H1 (cell line): Measurements from ENCODE around the gene ARHGAP10. TPM values are rescaled to one million over a fixed set of nuclear protein-coding genes. Genes with fewer than 3 reads are reported as not detected.

Experiments used
- CTCF ChIA-PET: fragments of 300-600 bp; sonication (Branson Sonifier 250); formaldehyde crosslinking; loops from one replicate; lab custom pipeline; 2021; ENCODE audit not compliant: partially characterized antibody; lab: Charles Lee
- POLR2A ChIA-PET: fragments of 300-600 bp; sonication (Branson Sonifier 250); formaldehyde crosslinking; loops from one replicate; lab custom pipeline; 2021; ENCODE audit warnings: inconsistent platforms; ENCODE audit not compliant: partially characterized antibody; lab: Charles Lee
- DNase-seq, 2 experiments: peaks; one replicate each; pipeline versions ENCODE4 v3.0.0 to v3.0.0-alpha.2; 2010 to 2022; ENCODE audit warnings: low spot score in 2 of 2, low read depth in 1 of 2, mixed read lengths in 1 of 2
- FAIRE-seq: peaks from 2 replicates; lab custom pipeline; 2011; peaks lifted over from hg19 to GRCh38; lab: Jason Lieb, UNC
- H2AFZ ChIP-seq: 2 replicates; pipeline ENCODE4 v1.8.1; 2012; ENCODE audit warnings: low read length, inconsistent platforms
- H2AK5ac ChIP-seq: 2 replicates; pipeline ENCODE4 v1.6.1; 2013; ENCODE audit warnings: low read depth, low read length
- H2BK120ac ChIP-seq: replicated peaks from 2 replicates; pipeline ENCODE3; 2013; ENCODE audit warnings: low read depth, low read length, inconsistent platforms
- H2BK12ac ChIP-seq: 2 replicates; pipeline ENCODE4 v1.6.1; 2013; ENCODE audit warnings: low read depth, low read length
- H2BK15ac ChIP-seq: 2 replicates; pipeline ENCODE4 v1.6.1; 2013; ENCODE audit warnings: low read length
- H2BK20ac ChIP-seq: 2 replicates; pipeline ENCODE4 v1.6.1; 2013; ENCODE audit warnings: low read length
- H2BK5ac ChIP-seq: 2 replicates; pipeline ENCODE4 v1.6.1; 2013; ENCODE audit warnings: low read depth, low read length
- H3K14ac ChIP-seq: 2 replicates; pipeline ENCODE4 v1.6.1; 2013; ENCODE audit warnings: inconsistent platforms; ENCODE audit not compliant: insufficient read length
- H3K18ac ChIP-seq: 2 replicates; pipeline ENCODE4 v1.6.1; 2013; ENCODE audit warnings: low read length; ENCODE audit errors: extremely low read depth
- H3K23ac ChIP-seq: 2 replicates; pipeline ENCODE4 v1.6.1; 2013; ENCODE audit warnings: inconsistent platforms; ENCODE audit not compliant: insufficient read length
- H3K23me2 ChIP-seq: 2 replicates; pipeline ENCODE4 v1.6.1; 2013; ENCODE audit warnings: low read depth, low read length
- H3K27ac ChIP-seq: 2 replicates; pipeline ENCODE4 v1.6.1; 2011; ENCODE audit warnings: low read depth, low read length, inconsistent platforms
- H3K27me3 ChIP-seq, 4 experiments: replicated peaks in 1 of 4; 1 replicate in 1 of 4; 2 replicates in 3 of 4; pipeline versions ENCODE4 v1.6.1 to v1.8.1; 2011 to 2013; ENCODE audit warnings: low read length in 3 of 4, mild to moderate bottlenecking in 3 of 4, inconsistent platforms in 2 of 4, mixed read lengths in 2 of 4, moderate library complexity in 1 of 4; ENCODE audit not compliant: control insufficient read depth in 3 of 4, insufficient read depth in 3 of 4; ENCODE audit errors: extremely low read depth in 1 of 4
- H3K36me3 ChIP-seq, 4 experiments: 2 replicates each; pipeline versions ENCODE4 v1.6.1 to v1.8.1; 2011 to 2013; ENCODE audit warnings: mild to moderate bottlenecking in 4 of 4, low read length in 3 of 4, moderate library complexity in 2 of 4, control low read depth in 1 of 4, inconsistent platforms in 1 of 4; ENCODE audit not compliant: insufficient read depth in 4 of 4, control insufficient read depth in 2 of 4
- H3K4ac ChIP-seq: replicated peaks from 2 replicates; pipeline ENCODE3; 2013; ENCODE audit warnings: low read length, low read depth, mixed read lengths, inconsistent platforms; ENCODE audit not compliant: insufficient read length
- H3K4me1 ChIP-seq, 4 experiments: replicated peaks in 1 of 4; 1 replicate in 1 of 4; 2 replicates in 3 of 4; pipeline versions ENCODE4 v1.6.1 to v1.8.1; 2011 to 2013; ENCODE audit warnings: low read length in 3 of 4, inconsistent platforms in 2 of 4, mixed read lengths in 1 of 4; ENCODE audit not compliant: insufficient read depth in 4 of 4, control insufficient read depth in 3 of 4
- H3K4me2 ChIP-seq, 2 experiments: 2 replicates each; pipeline versions ENCODE4 v1.6.1 to v1.8.1; 2011 to 2013; ENCODE audit warnings: low read depth in 2 of 2, low read length in 2 of 2, control low read depth in 1 of 2, inconsistent platforms in 1 of 2, mild to moderate bottlenecking in 1 of 2; ENCODE audit not compliant: insufficient read depth in 1 of 2
- H3K4me3 ChIP-seq, 4 experiments: fragments of 200-600, 300-600 bp in 1 of 4; sonication (generic), shearing (Covaris generic), sonication (Bioruptor Twin) in 1 of 4; 2 replicates each; pipeline versions ENCODE4 v1.5.1 to v1.8.1; 2011 to 2016; ENCODE audit warnings: low read length in 4 of 4, low read depth in 3 of 4, control low read depth in 2 of 4, inconsistent platforms in 2 of 4, mild to moderate bottlenecking in 2 of 4, mixed read lengths in 1 of 4, moderate library complexity in 1 of 4; ENCODE audit not compliant: insufficient read depth in 2 of 4; ENCODE audit errors: extremely low read depth in 1 of 4
- H3K56ac ChIP-seq: replicated peaks from 2 replicates; pipeline ENCODE3; 2013; ENCODE audit warnings: low read depth, mild to moderate bottlenecking, mixed read lengths, low read length, inconsistent platforms; ENCODE audit not compliant: insufficient read length
- H3K79me1 ChIP-seq: 2 replicates; pipeline ENCODE4 v1.6.1; 2013; ENCODE audit warnings: low read depth, low read length, control low read depth
- H3K79me2 ChIP-seq, 2 experiments: 2 replicates each; pipeline versions ENCODE4 v1.6.1 to v1.8.1; 2012 to 2013; ENCODE audit warnings: low read length in 2 of 2, mild to moderate bottlenecking in 2 of 2, inconsistent platforms in 1 of 2; ENCODE audit not compliant: insufficient read depth in 2 of 2, control insufficient read depth in 1 of 2
- H3K9ac ChIP-seq, 4 experiments: replicated peaks in 1 of 4; 1 replicate in 1 of 4; 2 replicates in 3 of 4; pipeline versions ENCODE4 v1.6.1 to v1.8.1; 2011 to 2013; ENCODE audit warnings: low read depth in 3 of 4, low read length in 3 of 4, control low read depth in 2 of 4, mild to moderate bottlenecking in 2 of 4, moderate library complexity in 2 of 4, inconsistent platforms in 1 of 4; ENCODE audit errors: extremely low read depth in 1 of 4
- H3K9me3 ChIP-seq, 2 experiments: 2 replicates each; pipeline versions ENCODE4 v1.6.1 to v1.8.1; 2012 to 2013; ENCODE audit warnings: mild to moderate bottlenecking in 2 of 2, moderate library complexity in 2 of 2, control low read depth in 1 of 2, inconsistent platforms in 1 of 2, low read depth in 1 of 2, low read length in 1 of 2, mixed read lengths in 1 of 2; ENCODE audit not compliant: insufficient read depth in 2 of 2
- H4K20me1 ChIP-seq, 2 experiments: replicated peaks in 1 of 2; 2 replicates each; pipeline versions ENCODE3 to v1.8.1; 2011 to 2013; ENCODE audit warnings: inconsistent platforms in 2 of 2, low read length in 2 of 2, mild to moderate bottlenecking in 1 of 2; ENCODE audit not compliant: insufficient read depth in 2 of 2, control insufficient read depth in 1 of 2
- H4K5ac ChIP-seq: 2 replicates; pipeline ENCODE4 v1.6.1; 2013; ENCODE audit warnings: low read length, low read depth, mixed read lengths, inconsistent platforms; ENCODE audit not compliant: insufficient read length
- H4K8ac ChIP-seq: 2 replicates; pipeline ENCODE4 v1.8.0; 2013; ENCODE audit warnings: mild to moderate bottlenecking, moderate library complexity, low read length, inconsistent platforms; ENCODE audit not compliant: insufficient read depth; ENCODE audit errors: extremely low read depth
- H4K91ac ChIP-seq: replicated peaks from 2 replicates; pipeline ENCODE3; 2013; ENCODE audit warnings: low read length, mixed read lengths, inconsistent platforms; ENCODE audit not compliant: insufficient read length
- CBX8 ChIP-seq: fragments of 300-800, 300-1000 bp; sonication (generic); IDR thresholded peaks from 2 replicates; pipeline ENCODE4 v1.7.1; 2016; ENCODE audit warnings: low read depth, low read length, borderline replicate concordance
- CTCF ChIP-seq, 3 experiments: IDR thresholded peaks; 1 replicate in 2 of 3; 2 replicates in 1 of 3; pipeline versions ENCODE4 v1.5.1 to v1.6.1; 2011; ENCODE audit warnings: low read length in 3 of 3, mild to moderate bottlenecking in 3 of 3, inconsistent platforms in 2 of 3, low read depth in 1 of 3, moderate library complexity in 1 of 3; ENCODE audit not compliant: insufficient read depth in 1 of 3; ENCODE audit errors: control extremely low read depth in 1 of 3
- EZH2 ChIP-seq: fragments of 200-600 bp; sonication (generic); IDR thresholded peaks from 2 replicates; pipeline ENCODE4 v1.7.1; 2012; ENCODE audit warnings: low read depth, mild to moderate bottlenecking, moderate library complexity, low read length, inconsistent platforms; ENCODE audit not compliant: severe bottlenecking
- FOSL1 ChIP-seq: IDR thresholded peaks from 2 replicates; pipeline ENCODE4 v1.6.1; 2011; ENCODE audit warnings: mild to moderate bottlenecking, low read depth, low read length, moderate library complexity; ENCODE audit not compliant: insufficient read depth
- GTF2F1 ChIP-seq: IDR thresholded peaks from 2 replicates; pipeline ENCODE4 v1.6.1; 2012; ENCODE audit warnings: low read depth, low read length, improper control_type of control experiment, borderline replicate concordance
- NRF1 ChIP-seq: IDR thresholded peaks from 2 replicates; pipeline ENCODE4 v1.6.1; 2011; ENCODE audit warnings: mild to moderate bottlenecking, low read depth, low read length, improper control_type of control experiment
- SIX5 ChIP-seq: IDR thresholded peaks from 2 replicates; pipeline ENCODE4 v1.6.1; 2011; ENCODE audit warnings: mild to moderate bottlenecking, low read depth, low read length
- TAF1 ChIP-seq: IDR thresholded peaks from 2 replicates; pipeline ENCODE4 v1.6.1; 2011; ENCODE audit warnings: mild to moderate bottlenecking, low read depth, low read length
- TCF12 ChIP-seq: IDR thresholded peaks from 2 replicates; pipeline ENCODE4 v1.6.1; 2011; ENCODE audit warnings: low read depth, mild to moderate bottlenecking, low read length
- WGBS, 2 experiments: shearing (Covaris generic) in 1 of 2; methylation state at CpG; one replicate each; pipeline versions ENCODE4 v1.1.6 to v1.1.7; 2013 to 2015; ENCODE audit warnings: low lambda C conversion rate in 2 of 2, mixed read lengths in 2 of 2, inconsistent platforms in 1 of 2, low coverage in 1 of 2, missing lambda C conversion rate in 1 of 2; ENCODE audit not compliant: insufficient replicate concordance in 2 of 2, insufficient coverage in 1 of 2, insufficient read length in 1 of 2; ENCODE audit errors: extremely low coverage in 1 of 2, missing lambda C conversion rate in 1 of 2; 5-methylcytosine and 5-hydroxymethylcytosine counted together
- polyA plus RNA-seq, 7 experiments: library from polyadenylated mRNA; depleted of rRNA in 3 of 7; stranded (reverse) in 5 of 7; unstranded in 2 of 7; fragments of >200 nt in 5 of 7; fragments of 200-250 nt in 2 of 7; gene quantifications; 1 replicate in 5 of 7; 2 replicates in 1 of 7; 4 replicates in 1 of 7; pipeline versions ENCODE4 v1.2.1 to v1.2.3, GENCODE V29; 2011 to 2013; ENCODE audit warnings: missing spikeins in 2 of 7, mixed read lengths in 2 of 7
- total RNA-seq: library from RNA; stranded (reverse); fragmentation: NEBNext Ultra II Directional; extraction: Animal tissue kit (Norgen Biotek cat#: 25700); gene quantifications from 2 replicates; pipeline ENCODE4 v1.2.1, GENCODE V29; 2021
- TF ChIP-seq, protein P1 (sequence below): IDR thresholded peaks from 2 replicates; pipeline ENCODE4 v1.6.1; 2012; ENCODE audit warnings: inconsistent platforms

ARHGAP10 gene
- total and polyA plus RNA-seq, 2 of the 8 experiments (the other 6 are each of a cell fraction or from before 2014, with no cell fraction given) = 3.7 to 6.1 TPM

DNA sequence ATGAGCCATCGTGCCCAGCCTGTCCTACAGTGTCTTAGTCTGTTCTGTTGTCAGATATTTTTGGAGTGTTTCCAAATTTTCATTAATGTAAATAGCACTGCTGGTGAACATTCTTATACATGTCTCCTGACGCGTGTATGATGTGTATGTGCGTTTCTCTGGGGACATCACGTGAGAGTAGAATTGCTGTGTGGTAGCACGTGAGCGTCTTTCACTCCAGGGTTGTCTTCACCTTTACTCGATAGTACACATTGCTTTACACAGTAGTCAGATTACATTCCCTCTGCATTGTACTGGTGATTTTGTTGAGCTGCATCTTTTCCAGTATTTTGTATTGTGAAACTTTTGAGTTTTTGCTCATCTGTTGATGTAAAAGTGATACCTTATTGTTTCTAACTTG, 60.0 kb downstream of the ARHGAP10 start:
- Histone ChIP-seq H2BK120ac (no peak overlapping the region), H3K9me3 (no peaks in the 10 kb centered on the region), H4K5ac (no peak overlapping the region)
- TF ChIP-seq NRF1 = no peak
- TF ChIP-seq, protein P1, sequence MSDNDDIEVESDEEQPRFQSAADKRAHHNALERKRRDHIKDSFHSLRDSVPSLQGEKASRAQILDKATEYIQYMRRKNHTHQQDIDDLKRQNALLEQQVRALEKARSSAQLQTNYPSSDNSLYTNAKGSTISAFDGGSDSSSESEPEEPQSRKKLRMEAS = no peak
- no peak for TF ChIP-seq TCF12
- TF ChIP-seq GTF2F1 = no peak
- TF ChIP-seq CBX8 = no peak
- TF ChIP-seq FOSL1 = no peak
- TF ChIP-seq TAF1 = no peak
- no peak for TF ChIP-seq EZH2
- no peak for TF ChIP-seq SIX5
- TF ChIP-seq CTCF (IDR thresholded peaks at IDR 0.05; ENCODE audit: control extremely low read depth in 1 of 3, insufficient read depth in 1 of 3, low read depth in 1 of 3, low read length in 3 of 3) = no peak
- TF ChIP-seq, all 59 proteins: peak for 0
- POLR2A ChIA-PET = interaction anchor here (0.6 kb wide), 1 partner anchor 44 kb away, joined by 3 read pairs; no protein-coding TSS in a partner anchor
- Histone ChIP-seq H3K23me2 (no peaks in the 10 kb centered on the region), H3K27ac (no peak overlapping the region), H2BK12ac (no peak overlapping the region), H2AFZ (no peak overlapping the region), H2BK20ac (no peak overlapping the region), H3K79me2 (no peaks in the 10 kb centered on the region), H2AK5ac (no peak overlapping the region), H3K79me1 (no peaks in the 10 kb centered on the region; the same call in 1 of the 2 replicates), H2BK15ac (no peak overlapping the region), H3K14ac (no peak overlapping the region), H3K9ac (no peak overlapping the region), H3K18ac (no peak overlapping the region), H3K23ac (no peak overlapping the region), H4K8ac (no peak overlapping the region), H3K36me3 (no peaks in the 10 kb centered on the region), H4K20me1 (no peaks in the 10 kb centered on the region), H3K4ac (no peak overlapping the region), H2BK5ac (no peak overlapping the region), H3K4me2 (no peak overlapping the region), H3K27me3 (no peaks in the 10 kb centered on the region), H4K91ac (no peak overlapping the region), H3K4me3 (no peak overlapping the region), H3K56ac (no peak overlapping the region), H3K4me1 (peaks cover 0 to 2% (median under 1%) of the 10 kb centered on the region in 4 experiments; a peak in 2 of 7 replicates)
- WGBS, 2 experiments = 93% methylated on average over 8 of the region's 8 CpGs; no CpG with 5 or more reads in 1 of the 2 experiments
- no peak for DNase-seq
- CTCF ChIA-PET = interaction anchor here (1.9 kb wide), 1 partner anchor 75 kb away, joined by 7 read pairs; no protein-coding TSS in a partner anchor
- FAIRE-seq = no peak
